H9 (cell line): ENCODE measurements around the gene BMP8A. TPM values are rescaled to one million over a fixed set of nuclear protein-coding genes. Genes with fewer than 3 reads are reported as not detected.

ENCODE experiments used
- DNase-seq: peaks from one replicate; pipeline ENCODE4 v3.0.0-alpha.2; 2017
- H2AFZ ChIP-seq: one replicate; pipeline ENCODE4 v1.6.1; 2013; ENCODE audit warnings: mild to moderate bottlenecking, low read length, control low read depth, moderate library complexity
- H2AK5ac ChIP-seq: 2 replicates; pipeline ENCODE4 v1.6.1; 2013; ENCODE audit warnings: low read length, control low read depth, mixed read lengths; ENCODE audit not compliant: insufficient read length
- H2BK120ac ChIP-seq: one replicate; pipeline ENCODE4 v1.6.1; 2013; ENCODE audit warnings: low read depth, mild to moderate bottlenecking, low read length, control low read depth, inconsistent platforms; ENCODE audit not compliant: poor library complexity, severe bottlenecking
- H2BK12ac ChIP-seq: 2 replicates; pipeline ENCODE4 v1.6.1; 2013; ENCODE audit warnings: low read length, control low read depth, mixed read lengths, low read depth; ENCODE audit not compliant: insufficient read length
- H2BK15ac ChIP-seq: 2 replicates; pipeline ENCODE4 v1.6.1; 2013; ENCODE audit warnings: low read depth, low read length, control low read depth
- H2BK20ac ChIP-seq: one replicate; pipeline ENCODE4 v1.6.1; 2013; ENCODE audit warnings: low read depth, mild to moderate bottlenecking, low read length, control low read depth, inconsistent platforms; ENCODE audit not compliant: poor library complexity, severe bottlenecking
- H2BK5ac ChIP-seq: 2 replicates; pipeline ENCODE4 v1.6.1; 2013; ENCODE audit warnings: low read length, control low read depth, mixed read lengths; ENCODE audit not compliant: insufficient read length
- H3K14ac ChIP-seq: 2 replicates; pipeline ENCODE4 v1.6.1; 2013; ENCODE audit warnings: low read length, control low read depth; ENCODE audit not compliant: insufficient read depth
- H3K18ac ChIP-seq: 2 replicates; pipeline ENCODE4 v1.6.1; 2013; ENCODE audit warnings: low read depth, mild to moderate bottlenecking, mixed read lengths, low read length, control low read depth; ENCODE audit not compliant: insufficient read length
- H3K23ac ChIP-seq: 2 replicates; pipeline ENCODE4 v1.6.1; 2013; ENCODE audit warnings: low read length, control low read depth, mixed read lengths, low read depth; ENCODE audit not compliant: insufficient read length
- H3K23me2 ChIP-seq: 2 replicates; pipeline ENCODE4 v1.6.1; 2013; ENCODE audit warnings: low read depth, mild to moderate bottlenecking, mixed read lengths, low read length, control low read depth; ENCODE audit not compliant: insufficient read length, poor library complexity, severe bottlenecking
- H3K27ac ChIP-seq: 2 replicates; pipeline ENCODE4 v1.5.1; 2013; ENCODE audit warnings: low read length, control low read depth, mixed read lengths, low read depth; ENCODE audit not compliant: insufficient read length
- H3K27me3 ChIP-seq: 2 replicates; pipeline ENCODE4 v1.6.1; 2013; ENCODE audit warnings: low read length, control low read depth, inconsistent platforms; ENCODE audit not compliant: insufficient read depth
- H3K4ac ChIP-seq: 2 replicates; pipeline ENCODE4 v1.6.1; 2013; ENCODE audit warnings: low read depth, mild to moderate bottlenecking, control low read depth, inconsistent platforms, low read length, moderate library complexity
- H3K4me1 ChIP-seq: 2 replicates; pipeline ENCODE4 v1.6.1; 2013; ENCODE audit warnings: low read length, control low read depth, inconsistent platforms; ENCODE audit not compliant: insufficient read depth
- H3K4me2 ChIP-seq: 2 replicates; pipeline ENCODE4 v1.6.1; 2013; ENCODE audit warnings: low read length, control low read depth, mixed read lengths; ENCODE audit not compliant: insufficient read length, insufficient read depth
- H3K56ac ChIP-seq: 2 replicates; pipeline ENCODE4 v1.6.1; 2013; ENCODE audit warnings: low read depth, mild to moderate bottlenecking, mixed read lengths, low read length, control low read depth; ENCODE audit not compliant: insufficient read length
- H3K79me1 ChIP-seq: 2 replicates; pipeline ENCODE4 v1.6.1; 2013; ENCODE audit warnings: low read depth, mild to moderate bottlenecking, moderate library complexity, low read length, control low read depth, inconsistent platforms; ENCODE audit not compliant: insufficient read depth, poor library complexity, severe bottlenecking
- H3K79me2 ChIP-seq: 2 replicates; pipeline ENCODE4 v1.6.1; 2013; ENCODE audit warnings: low read length, control low read depth, inconsistent platforms; ENCODE audit not compliant: insufficient read depth
- H3K9ac ChIP-seq: 2 replicates; pipeline ENCODE4 v1.6.1; 2013; ENCODE audit warnings: low read length, control low read depth, mixed read lengths; ENCODE audit not compliant: insufficient read length; ENCODE audit errors: extremely low read depth
- H3K9me3 ChIP-seq: one replicate; pipeline ENCODE4 v1.6.1; 2013; ENCODE audit warnings: low read depth, low read length, inconsistent platforms; ENCODE audit not compliant: control insufficient read depth
- H3T11ph ChIP-seq: one replicate; pipeline ENCODE4 v1.6.1; 2013; ENCODE audit warnings: mild to moderate bottlenecking, low read length, control low read depth, inconsistent platforms
- H4K20me1 ChIP-seq: one replicate; pipeline ENCODE4 v1.6.1; 2013; ENCODE audit not compliant: control insufficient read depth, insufficient read length, insufficient read depth
- H4K5ac ChIP-seq: 2 replicates; pipeline ENCODE4 v1.6.1; 2013; ENCODE audit warnings: low read depth, mild to moderate bottlenecking, mixed read lengths, low read length, control low read depth; ENCODE audit not compliant: insufficient read length
- H4K8ac ChIP-seq: replicated peaks from 2 replicates; pipeline ENCODE4 v1.6.1; 2013; ENCODE audit warnings: low read length, control low read depth, mixed read lengths, low read depth; ENCODE audit not compliant: insufficient read length
- H4K91ac ChIP-seq: 2 replicates; pipeline ENCODE4 v1.6.1; 2013; ENCODE audit warnings: low read depth, mild to moderate bottlenecking, moderate library complexity, mixed read lengths, low read length, control low read depth; ENCODE audit not compliant: insufficient read length
- H3K27ac Mint-ChIP-seq, 3 experiments: 2 replicates in 2 of 3; 3 replicates in 1 of 3; pipeline ENCODE4 v1.8.0; 2020 to 2021; ENCODE audit warnings: mixed read lengths in 3 of 3, mild to moderate bottlenecking in 1 of 3, moderate library complexity in 1 of 3
- H3K27me3 Mint-ChIP-seq: 2 replicates; pipeline ENCODE4 v1.8.0; 2021; ENCODE audit warnings: low read depth, mild to moderate bottlenecking, moderate library complexity, mixed read lengths
- H3K36me3 Mint-ChIP-seq, 3 experiments: 2 replicates in 2 of 3; 3 replicates in 1 of 3; pipeline ENCODE4 v1.8.0; 2020 to 2021; ENCODE audit warnings: low read depth in 3 of 3, mixed read lengths in 3 of 3; ENCODE audit not compliant: insufficient read depth in 1 of 3
- H3K4me1 Mint-ChIP-seq, 2 experiments: 2 replicates each; pipeline ENCODE4 v1.8.0; 2020; ENCODE audit warnings: mixed read lengths in 2 of 2
- H3K4me3 Mint-ChIP-seq, 2 experiments: 2 replicates in 1 of 2; 3 replicates in 1 of 2; pipeline ENCODE4 v1.8.0; 2020 to 2021; ENCODE audit warnings: mild to moderate bottlenecking in 2 of 2, mixed read lengths in 2 of 2, moderate library complexity in 1 of 2
- H3K9me3 Mint-ChIP-seq, 2 experiments: 2 replicates in 1 of 2; 3 replicates in 1 of 2; pipeline ENCODE4 v1.8.0; 2020; ENCODE audit warnings: mild to moderate bottlenecking in 2 of 2, mixed read lengths in 2 of 2, moderate library complexity in 1 of 2
- CTCF ChIP-seq: fragments of 200-600 bp; sonication (generic); conservative IDR thresholded peaks from 3 replicates; pipeline ENCODE4 v1.8.0; 2021; ENCODE audit warnings: antibody characterized with exemption, mild to moderate bottlenecking
- WGBS: extraction: QIAGEN DNeasy Blood & Tissue Kit; methylation state at CpG from one replicate; pipeline ENCODE4 v1.1.7; 2013; ENCODE audit warnings: missing lambda C conversion rate, low lambda C conversion rate, mixed read lengths; ENCODE audit not compliant: insufficient read length; ENCODE audit errors: extremely low coverage; 5-methylcytosine and 5-hydroxymethylcytosine counted together
- total RNA-seq: library from RNA; stranded (reverse); gene quantifications from 2 replicates; pipeline ENCODE4 v1.2.1, GENCODE V29; 2021

BMP8A gene
- total RNA-seq, 1 experiment from 2014 or later: 0.52 TPM

GRCh38 chr1:39567302-39567701 is 75.9 kb downstream of the BMP8A start:
- Histone ChIP-seq H4K20me1 (peaks cover 4% of the 10 kb centered on the region), H3K18ac (no peak overlapping the region), H2BK12ac (no peak overlapping the region), H3K27me3 (no peaks in the 10 kb centered on the region), H3K27ac (no peak overlapping the region), H2AK5ac (no peak overlapping the region), H3K56ac (no peak overlapping the region), H3T11ph (no peak overlapping the region), H3K4me2 (no peak overlapping the region), H2BK20ac (no peak overlapping the region), H3K14ac (no peak overlapping the region), H2BK15ac (no peak overlapping the region), H3K23ac (no peak overlapping the region), H4K5ac (no peak overlapping the region), H3K4me1 (no peaks in the 10 kb centered on the region), H2BK5ac (no peak overlapping the region), H3K4ac (no peak overlapping the region), H3K9ac (no peak overlapping the region), H4K91ac (no peak overlapping the region), H3K9me3 (no peaks in the 10 kb centered on the region), H2AFZ (no peak overlapping the region), H3K79me2 (peaks cover 3% of the 10 kb centered on the region; the same call in 1 of the 2 replicates), H3K79me1 (no peaks in the 10 kb centered on the region), H4K8ac (no peak overlapping the region), H2BK120ac (no peak overlapping the region), H3K23me2 (no peaks in the 10 kb centered on the region)
- no peaks in the 10 kb centered on the region for H3K9me3 Mint-ChIP-seq
- H3K36me3 Mint-ChIP-seq: peaks cover 77 to 100% (median 100%) of the 10 kb centered on the region in 3 experiments
- no peak for DNase-seq
- H3K4me1 Mint-ChIP-seq: peaks cover 0 to 1% of the 10 kb centered on the region in 2 experiments; a peak in 1 of 4 replicates
- no CpG with 5 or more reads among the region's 3 CpGs for WGBS
- H3K27me3 Mint-ChIP-seq: no peaks in the 10 kb centered on the region; the same call in 1 of the 2 replicates
- H3K27ac Mint-ChIP-seq: no peak overlapping the region
- no peak for TF ChIP-seq CTCF
- H3K4me3 Mint-ChIP-seq: no peak overlapping the region
